KBM-7 (cell line): ENCODE data around the gene CDK5.
A peak's percentile ranks its signal among the peaks of the same experiment; 100 is the strongest.
"Not testable (repeated sequence)": the region's sequence is repeated elsewhere in the genome, so short reads cannot be mapped to it uniquely, and the experiment has no call there.

Source experiments
- DNase-seq: peaks from one replicate; pipeline ENCODE4 v3.0.0-alpha.2; 2015
- in situ Hi-C: fragments of 300-500 bp; cut with MboI; formaldehyde crosslinking; loops from 2 replicates; pipeline ENCODE4 v1.14.3; 2020; ENCODE audit warnings: low sequenced_read_pairs, low pct_unique_long_range_greater_than_20kb, mixed read lengths

CDK5 gene

GRCh38 chr7:151025924-151026671 is 31.6 kb downstream of the CDK5 start:
- in situ Hi-C loops, result no loop called here
- DNase-seq, result no peak

- in situ Hi-C loops, result no loop called here
Observed at GRCh38 chr7:151024435-151025056, 33.2 kb downstream of the CDK5 start, which contains the start of gene ATG9B. ATG9B (minus strand) TSS chr7:151024494; CDS start chr7:151024423, 71 bp downstream.

GRCh38 chr7:151023232-151023631 is 34.5 kb downstream of the CDK5 start:
- no peak for DNase-seq
- in situ Hi-C loops, result no loop called here

More at GRCh38 chr7:151024435-151025056, 33.2 kb downstream of the CDK5 start, which contains the start of gene ATG9B:
- DNase-seq, result no peak

GRCh38 chr7:151020231-151020630 is 37.5 kb downstream of the CDK5 start:
- in situ Hi-C loops, result no loop called here
- no peak for DNase-seq

GRCh38 chr7:151019130-151019447 is 38.6 kb downstream of the CDK5 start:
- in situ Hi-C loops, result no loop called here
- no peak for DNase-seq

- DNase-seq, result no peak
- in situ Hi-C loops, result no loop called here
Observed at GRCh38 chr7:151018421-151019129, 39.1 kb downstream of the CDK5 start.

GRCh38 chr7:151017953-151018420 is 39.7 kb downstream of the CDK5 start:
- peak; percentile 86 for DNase-seq
- in situ Hi-C loops, result no loop called here

- DNase-seq, result no peak
- in situ Hi-C loops, result no loop called here
Observed at GRCh38 chr7:151017370-151017952, 40.2 kb downstream of the CDK5 start.

GRCh38 chr7:151016942-151017341 is 40.8 kb downstream of the CDK5 start:
- in situ Hi-C loops, result no loop called here

GRCh38 chr7:151016505-151016904 is 41.2 kb downstream of the CDK5 start:
- in situ Hi-C loops, result no loop called here
- DNase-seq, result no peak

More at GRCh38 chr7:151016942-151017341, 40.8 kb downstream of the CDK5 start:
- DNase-seq, result no peak

GRCh38 chr7:151015967-151016366 is 41.7 kb downstream of the CDK5 start:
- in situ Hi-C loops, result no loop called here
- DNase-seq, result no peak

GRCh38 chr7:151014950-151015349 is 42.7 kb downstream of the CDK5 start:
- DNase-seq, result no peak
- in situ Hi-C loops, result no loop called here

GRCh38 chr7:151013733-151014497 is 43.8 kb downstream of the CDK5 start:
- in situ Hi-C loops, result no loop called here
- DNase-seq, result no peak

- in situ Hi-C loops, result no loop called here
- no peak for DNase-seq
Observed at GRCh38 chr7:151013356-151013732, 44.4 kb downstream of the CDK5 start.

- DNase-seq, result no peak
- in situ Hi-C loops, result no loop called here
Observed at GRCh38 chr7:151012911-151013347, 44.8 kb downstream of the CDK5 start.

- no peak for DNase-seq
- in situ Hi-C loops, result no loop called here
Observed at GRCh38 chr7:151012031-151012692, 45.5 kb downstream of the CDK5 start.

GRCh38 chr7:151011616-151012015 is 46.1 kb downstream of the CDK5 start:
- in situ Hi-C loops, DNase-seq: not testable (repeated sequence)

GRCh38 chr7:151011097-151011409 is 46.6 kb downstream of the CDK5 start:
- DNase-seq, result no peak
- in situ Hi-C loops, result no loop called here
